Heart left ventricle (tissue), 16 donors: ENCODE measurements around the gene ALPK3. TPM values are rescaled to one million over a fixed set of nuclear protein-coding genes. Genes with fewer than 3 reads are reported as not detected.

ENCODE experiments used
- ATAC-seq, 4 donors: fragments of 200-7000 bp; cut with Tn5 transposase; one replicate each; pipeline ENCODE4 v1.9.1; 2020 to 2022; ENCODE audit warnings: moderate library complexity in 4 of 4, mild to moderate bottlenecking in 3 of 4, moderate number of reproducible peaks in 1 of 4
- DNase-seq, 5 donors: peaks; one replicate each; pipeline ENCODE4 v3.0.0-alpha.2; 2020
- H3K27ac ChIP-seq, 12 donors: fragments of 200-600 bp; sonication (generic) in 4 of 12; one replicate each; pipeline versions ENCODE4 v1.5.0 to v1.8.0; 2016 to 2022; ENCODE audit warnings: mild to moderate bottlenecking in 2 of 12
- H3K27me3 ChIP-seq, 9 donors: fragments of 200-600 bp; sonication (generic) in 2 of 9; one replicate each; pipeline versions ENCODE4 v1.5.1 to v1.8.0; 2016 to 2022; ENCODE audit warnings: mild to moderate bottlenecking in 3 of 9
- H3K36me3 ChIP-seq, 9 donors: fragments of 200-600 bp; sonication (generic) in 2 of 9; one replicate each; pipeline versions ENCODE4 v1.5.0 to v1.8.0; 2018 to 2022; ENCODE audit warnings: mild to moderate bottlenecking in 2 of 9
- H3K4me1 ChIP-seq, 12 donors: fragments of 200-600 bp; sonication (generic) in 4 of 12; one replicate each; pipeline versions ENCODE4 v1.5.0 to v1.8.0; 2016 to 2022; ENCODE audit warnings: mild to moderate bottlenecking in 3 of 12
- H3K4me3 ChIP-seq, 12 donors: fragments of 200-600 bp; sonication (generic) in 4 of 12; one replicate each; pipeline versions ENCODE4 v1.5.0 to v1.8.0; 2017 to 2022; ENCODE audit warnings: mild to moderate bottlenecking in 9 of 12, moderate library complexity in 4 of 12
- H3K9me3 ChIP-seq, 12 donors: fragments of 200-600 bp; sonication (generic) in 4 of 12; one replicate each; pipeline versions ENCODE4 v1.5.0 to v1.8.0; 2016 to 2022; ENCODE audit warnings: mild to moderate bottlenecking in 1 of 12
- CTCF ChIP-seq, 12 donors: fragments of 200-600 bp; sonication (generic) in 4 of 12; IDR thresholded peaks; one replicate each; pipeline versions ENCODE4 v1.5.0 to v1.8.0; 2018 to 2022; ENCODE audit warnings: antibody characterized with exemption in 12 of 12, mild to moderate bottlenecking in 5 of 12
- POLR2A ChIP-seq, 2 donors: fragments of 450-650 bp; IDR thresholded peaks; one replicate each; pipeline ENCODE4 v1.6.1; 2017; ENCODE audit warnings: antibody characterized with exemption in 2 of 2, mild to moderate bottlenecking in 2 of 2, moderate library complexity in 2 of 2
- WGBS, 4 donors: extraction: QIAGEN DNeasy Blood & Tissue Kit in 2 of 4; methylation state at CpG; one replicate each; pipeline versions ENCODE4 v1.1.5 to v1.1.7; 2013 to 2018; 5-methylcytosine and 5-hydroxymethylcytosine counted together
- intact Hi-C, 10 donors: fragments of 100-400 bp; cut with DNase I; formaldehyde crosslinking; loops; one replicate each; pipeline versions ENCODE4 v1.11.1 to v1.14.2; 2022
- polyA plus RNA-seq, 2 donors: library from polyadenylated mRNA; stranded (reverse); fragments of 200-250 nt; gene quantifications; one replicate each; pipeline ENCODE4 v1.2.3, GENCODE V29; 2013
- total RNA-seq, 9 donors: library from RNA; depleted of rRNA in 2 of 9; stranded (reverse); fragments of >200 nt in 2 of 9; fragmentation: NEBNext Ultra II Directional in 3 of 9; extraction: Animal tissue kit (Norgen Biotek cat#: 25700) in 3 of 9; gene quantifications; one replicate each; pipeline versions ENCODE4 v1.1.0 to v1.2.4, GENCODE V29; 2016 to 2023
- donor health status: ischemic (EF 13 %, LVEDD 7.1; RV severe dilation, severe dysfunction).
- donor health status: healthy with polysubstance abuse.
- donor health status: DM: no; HTN: yes; CAD: no.
- donor health status: DM: no; HTN: no; CAD: no.
- donor health status: ischemic (EF 25% LVEDD 6.9; RV normal size, moderate dysfunction).
- donor health status: ischemic (EF 25% LVEDD 5.7; RV mildly dilated, moderate dysfunction).
- donor health status: healthy.
- donor health status: DM: yes; HTN: yes; CAD: no.
- donor health status: ischemic (EF 35%, LVEDD 5.7; RV mildly dilated, moderate dysfunction).
- donor health status: nonischemic (EF 11% LVEDD 7.7; RV severe dilation, severe dysfunction).
- donor health status: DM: yes; HTN: yes; CAD: no.
- donor health status: PGD.
- donor health status: ischemic (EF 29% LVEDD 5.4; RV normal size, mild dysfunction).
- donor health status: nonischemic (EF 23%, LVEDD 6.1; RV moderate dilation, normal function).

Gene ALPK3
- total and polyA plus RNA-seq, 11 donors, result 82.2 to 258 (median 144) TPM

GRCh38 chr15:84827246-84827645, 10.1 kb downstream of the ALPK3 start:
- H3K27ac ChIP-seq, result peak overlapping the region; percentile 15 to 99 (median 96)
- WGBS, 4 donors, result 87 to 93% (median 91%) methylated on average over 8 to 9 of the region's 9 CpGs
- DNase-seq, result peak in 1 of 5 donors; percentile 18
- ATAC-seq, result no peak
- H3K9me3 ChIP-seq, result no peaks in the 10 kb centered on the region
- no peaks in the 10 kb centered on the region for H3K27me3 ChIP-seq
- intact Hi-C loops, result loop anchor here in 4 of 10 donors (5.0 to 10.0 kb wide), 3 partner anchors 95 to 242 kb away; partner anchors contain the start of genes NMB (in 2 of the 4) and WDR73 (in 2 of the 4)
- peaks cover 0 to 59% (median 3%) of the 10 kb centered on the region in 9 donors for H3K36me3 ChIP-seq
- no peak overlapping the region for H3K4me3 ChIP-seq
- H3K4me1 ChIP-seq, result peaks cover 9 to 100% (median 93%) of the 10 kb centered on the region in 12 donors
- TF ChIP-seq POLR2A (IDR thresholded peaks at IDR 0.05) (no peak), CTCF (IDR thresholded peaks at IDR 0.05) (no peak)

- H3K27me3 ChIP-seq, result no peaks in the 10 kb centered on the region
- H3K36me3 ChIP-seq, result peaks cover 0 to 64% (median 5%) of the 10 kb centered on the region in 9 donors
- peaks cover 4 to 100% (median 92%) of the 10 kb centered on the region in 12 donors for H3K4me1 ChIP-seq
- H3K4me3 ChIP-seq, result no peak overlapping the region
- DNase-seq (peak in 4 of 5 donors; percentile 46 to 66 (median 50)), ATAC-seq (peak; percentile 14 to 41 (median 38))
- no peaks in the 10 kb centered on the region for H3K9me3 ChIP-seq
- no peak for TF ChIP-seq CTCF (IDR thresholded peaks at IDR 0.05)
- peak; percentile 39 to 49 for TF ChIP-seq POLR2A (IDR thresholded peaks at IDR 0.05)
- WGBS, 4 donors, result 21 to 24% (median 22%) methylated on average over 14 of the region's 14 CpGs
- intact Hi-C loops, result loop anchor here in 4 of 10 donors (5.0 to 10.0 kb wide), 3 partner anchors 94 to 243 kb away; partner anchors contain the start of genes NMB (in 2 of the 4) and WDR73 (in 2 of the 4)
- H3K27ac ChIP-seq, result peak overlapping the region; percentile 30 to 99 (median 96)
Observed at GRCh38 chr15:84828086-84828908, 11.1 kb downstream of the ALPK3 start.

- intact Hi-C loops, result loop anchor here in 4 of 10 donors (5.0 to 10.0 kb wide), 3 partner anchors 93 to 245 kb away; partner anchors contain the start of genes NMB (in 2 of the 4) and WDR73 (in 2 of the 4)
- no peak for ATAC-seq
- peaks cover 0 to 62% (median 5%) of the 10 kb centered on the region in 9 donors for H3K36me3 ChIP-seq
- no peaks in the 10 kb centered on the region for H3K27me3 ChIP-seq
- peak overlapping the region; percentile 17 to 99 (median 96) for H3K27ac ChIP-seq
- TF ChIP-seq CTCF (IDR thresholded peaks at IDR 0.05), result no peak
- no peak for TF ChIP-seq POLR2A (IDR thresholded peaks at IDR 0.05)
- H3K4me1 ChIP-seq, result peaks cover 3 to 100% (median 89%) of the 10 kb centered on the region in 12 donors
- H3K9me3 ChIP-seq, result no peaks in the 10 kb centered on the region
- DNase-seq, result no peak
- 77 to 86% (median 85%) methylated on average over 8 of the region's 8 CpGs for WGBS, 4 donors
- no peak overlapping the region for H3K4me3 ChIP-seq
Observed at GRCh38 chr15:84829428-84829827, 12.3 kb downstream of the ALPK3 start.

- H3K27ac ChIP-seq, result peak overlapping the region; percentile 21 to 99 (median 96)
- no peak overlapping the region for H3K4me3 ChIP-seq
- DNase-seq (peak in 1 of 5 donors; percentile 5), ATAC-seq (no peak)
- WGBS, 4 donors, result 51 to 54% (median 52%) methylated on average over 2 of the region's 2 CpGs
- H3K27me3 ChIP-seq, result no peaks in the 10 kb centered on the region
- H3K36me3 ChIP-seq, result peaks cover 0 to 60% (median 5%) of the 10 kb centered on the region in 9 donors
- peaks cover 3 to 100% (median 89%) of the 10 kb centered on the region in 12 donors for H3K4me1 ChIP-seq
- intact Hi-C loops, result no loop called here
- TF ChIP-seq CTCF (IDR thresholded peaks at IDR 0.05), result no peak
- TF ChIP-seq POLR2A (IDR thresholded peaks at IDR 0.05), result no peak
- no peaks in the 10 kb centered on the region for H3K9me3 ChIP-seq
Observed at GRCh38 chr15:84830036-84830435, 12.9 kb downstream of the ALPK3 start.
